Measurements from ENCODE around the gene MTCH1.

The MTCH1 gene

DNA sequence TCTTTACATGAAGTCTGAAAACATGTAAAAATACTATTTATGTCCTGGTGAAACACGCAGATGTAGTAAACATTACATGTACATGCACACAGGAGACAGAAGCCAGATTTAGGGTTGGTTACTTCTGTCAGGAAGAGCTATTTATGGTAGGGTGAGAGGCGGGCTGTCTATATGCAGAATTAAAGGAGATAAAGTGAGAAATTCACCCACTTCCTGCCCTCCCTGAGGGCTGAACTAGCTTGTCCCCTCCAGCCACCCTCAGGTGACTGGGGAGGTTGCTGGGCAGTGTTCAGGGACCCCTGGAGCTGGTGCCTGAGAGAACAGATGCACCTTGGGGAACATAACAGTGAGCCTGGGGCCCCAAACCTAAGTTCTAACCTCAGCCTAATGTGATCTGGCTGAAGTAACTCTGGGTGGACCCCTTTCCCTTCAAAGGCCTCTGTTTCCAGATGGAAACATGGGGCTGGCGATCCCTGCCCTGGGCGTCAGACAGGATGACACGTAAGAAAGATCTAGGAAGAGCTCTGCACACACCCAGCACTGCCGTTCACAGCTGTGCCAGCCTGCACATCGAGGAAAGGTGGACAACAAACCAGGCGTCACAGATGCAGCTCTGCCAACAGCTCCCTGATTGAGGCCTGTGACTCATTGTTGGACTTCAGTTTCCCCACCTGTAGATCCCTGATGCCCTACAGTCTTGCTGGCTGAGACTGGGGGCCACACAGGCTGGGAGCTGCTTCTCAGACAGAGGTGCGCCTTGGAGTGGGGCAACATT is 30.1 kb downstream of the MTCH1 start:
- TF ChIP-seq, protein P1, sequence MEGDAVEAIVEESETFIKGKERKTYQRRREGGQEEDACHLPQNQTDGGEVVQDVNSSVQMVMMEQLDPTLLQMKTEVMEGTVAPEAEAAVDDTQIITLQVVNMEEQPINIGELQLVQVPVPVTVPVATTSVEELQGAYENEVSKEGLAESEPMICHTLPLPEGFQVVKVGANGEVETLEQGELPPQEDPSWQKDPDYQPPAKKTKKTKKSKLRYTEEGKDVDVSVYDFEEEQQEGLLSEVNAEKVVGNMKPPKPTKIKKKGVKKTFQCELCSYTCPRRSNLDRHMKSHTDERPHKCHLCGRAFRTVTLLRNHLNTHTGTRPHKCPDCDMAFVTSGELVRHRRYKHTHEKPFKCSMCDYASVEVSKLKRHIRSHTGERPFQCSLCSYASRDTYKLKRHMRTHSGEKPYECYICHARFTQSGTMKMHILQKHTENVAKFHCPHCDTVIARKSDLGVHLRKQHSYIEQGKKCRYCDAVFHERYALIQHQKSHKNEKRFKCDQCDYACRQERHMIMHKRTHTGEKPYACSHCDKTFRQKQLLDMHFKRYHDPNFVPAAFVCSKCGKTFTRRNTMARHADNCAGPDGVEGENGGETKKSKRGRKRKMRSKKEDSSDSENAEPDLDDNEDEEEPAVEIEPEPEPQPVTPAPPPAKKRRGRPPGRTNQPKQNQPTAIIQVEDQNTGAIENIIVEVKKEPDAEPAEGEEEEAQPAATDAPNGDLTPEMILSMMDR (IDR thresholded peaks at IDR 0.05) = no peak

DNA sequence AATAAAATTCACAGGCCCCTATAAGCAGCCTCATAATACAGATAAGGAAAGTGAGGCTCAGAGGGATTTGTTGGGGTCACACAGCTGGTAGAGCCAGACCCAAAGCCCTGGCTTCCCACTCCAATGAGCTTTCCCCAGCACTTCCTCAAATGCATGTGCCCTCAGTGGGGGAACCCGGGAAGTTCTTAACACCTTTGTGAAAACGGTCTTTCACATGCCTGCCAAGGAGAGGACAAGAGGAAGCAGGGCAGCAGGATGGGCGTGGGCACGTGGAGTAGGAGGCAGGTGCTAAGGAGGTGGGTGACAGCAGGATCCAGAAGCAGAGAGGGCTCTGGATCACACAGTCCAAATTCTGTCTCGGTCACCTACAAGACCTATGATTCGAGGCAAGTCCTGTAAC is 30.9 kb downstream of the MTCH1 start:
- TF ChIP-seq, protein P1 (IDR thresholded peaks at IDR 0.05) = no peak

DNA sequence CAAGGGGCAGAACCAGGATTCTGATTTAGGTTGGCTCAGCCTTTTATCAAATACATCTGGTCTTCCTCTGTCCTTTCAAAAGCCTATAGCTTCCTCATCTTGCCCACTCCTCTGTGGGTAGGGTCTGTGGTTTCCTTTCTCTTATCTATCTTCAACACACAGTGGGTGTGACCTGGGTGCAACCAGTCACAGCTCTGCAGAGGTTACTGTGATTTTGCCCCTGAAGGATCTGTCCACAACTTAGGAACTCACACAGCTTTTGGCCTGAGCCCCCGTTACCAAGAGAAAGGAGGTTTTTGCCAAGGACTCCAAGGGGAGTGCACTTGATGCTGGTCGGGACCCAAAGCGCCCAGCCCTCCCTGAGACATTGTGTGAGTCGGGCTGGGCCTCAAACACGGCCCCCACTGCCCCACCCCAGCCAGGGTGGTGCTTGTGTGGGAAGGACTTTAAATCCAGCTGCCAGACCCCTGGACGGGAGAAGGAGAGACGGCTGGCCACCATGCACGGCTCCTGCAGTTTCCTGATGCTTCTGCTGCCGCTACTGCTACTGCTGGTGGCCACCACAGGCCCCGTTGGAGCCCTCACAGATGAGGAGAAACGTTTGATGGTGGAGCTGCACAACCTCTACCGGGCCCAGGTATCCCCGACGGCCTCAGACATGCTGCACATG is 31.6 kb downstream of the MTCH1 start, which contains the start of gene PI16:
Gene PI16 (plus strand): TSS at position 477 of the 670 bp plus-strand sequence. CDS start 23 bp downstream, at position 500.
- TF ChIP-seq, protein P1 (IDR thresholded peaks at IDR 0.05) = no peak

DNA sequence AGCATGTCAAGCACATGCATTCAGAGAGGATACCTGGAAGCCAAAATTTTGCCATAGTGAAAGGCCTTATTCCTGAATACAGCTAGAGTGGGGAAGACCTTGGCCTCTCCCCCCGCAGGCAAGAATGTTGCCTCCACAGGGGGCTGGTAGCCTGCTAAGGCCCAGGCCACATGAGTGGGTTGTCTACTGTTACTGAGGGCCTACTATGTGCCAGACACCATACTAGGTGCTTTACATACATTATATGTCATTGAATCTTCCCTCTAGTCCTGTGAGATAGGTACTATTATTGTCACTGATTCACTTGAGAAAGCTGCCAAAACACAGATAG is 32.1 kb downstream of the MTCH1 start:
- TF ChIP-seq, protein P1 (IDR thresholded peaks at IDR 0.05) = no peak

DNA sequence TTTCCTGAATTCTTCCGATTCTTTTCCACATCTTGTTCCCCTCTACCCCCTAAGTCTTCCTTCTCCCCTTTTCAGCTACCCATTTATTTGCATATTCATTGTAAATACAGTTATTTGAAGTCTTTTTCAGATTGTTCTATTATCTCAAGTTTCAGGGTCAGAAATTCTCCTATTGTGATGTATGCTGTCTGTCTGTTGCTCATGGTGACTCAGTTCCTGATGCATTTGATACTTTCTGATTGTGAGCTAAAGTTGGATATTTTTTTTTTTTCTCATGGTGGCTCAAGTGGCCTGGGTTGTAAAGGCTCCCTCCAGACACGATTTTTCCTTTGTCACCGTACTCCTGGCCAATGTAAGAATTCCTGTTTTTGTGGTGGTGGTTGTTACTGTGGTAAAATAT is 36.4 kb downstream of the MTCH1 start:
- TF ChIP-seq, protein P1 (IDR thresholded peaks at IDR 0.05) = no peak

DNA sequence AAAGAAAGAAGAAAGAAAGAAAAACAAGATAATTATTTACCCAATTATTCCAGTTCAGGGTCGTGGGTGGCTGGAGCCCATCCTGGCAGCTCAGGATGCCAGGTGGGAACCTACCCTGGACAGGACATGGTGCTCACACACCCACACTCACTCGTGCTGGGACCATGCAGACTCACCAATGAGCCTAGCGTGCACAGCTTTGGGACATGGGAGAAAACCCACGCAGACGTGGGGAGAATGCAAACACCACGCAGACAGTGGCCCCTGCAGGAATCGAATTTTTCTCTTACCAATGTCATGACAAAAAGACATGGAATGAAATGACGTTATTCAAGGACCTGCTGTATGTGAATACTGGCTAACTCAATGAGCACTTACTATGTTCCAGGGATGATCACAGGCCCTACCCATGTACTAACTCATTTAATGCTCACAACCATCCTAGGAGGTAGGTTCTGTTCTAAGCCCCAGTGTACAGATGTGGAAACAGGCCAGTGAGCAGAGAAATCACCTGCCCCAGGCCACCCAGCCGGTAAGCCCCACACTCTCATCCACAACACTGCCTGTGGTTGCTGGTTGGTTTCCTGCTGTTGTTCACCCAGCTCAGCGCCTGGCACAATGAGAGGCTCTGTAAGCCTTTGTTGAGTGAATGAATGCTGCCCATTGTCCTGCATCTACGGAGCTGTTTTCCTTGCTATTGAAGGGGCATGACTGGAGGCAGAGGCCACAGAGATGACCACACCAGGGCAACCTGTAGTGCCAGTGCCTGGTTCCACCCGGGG is 38.2 kb downstream of the MTCH1 start:
- TF ChIP-seq, protein P1 (IDR thresholded peaks at IDR 0.05) = no peak

DNA sequence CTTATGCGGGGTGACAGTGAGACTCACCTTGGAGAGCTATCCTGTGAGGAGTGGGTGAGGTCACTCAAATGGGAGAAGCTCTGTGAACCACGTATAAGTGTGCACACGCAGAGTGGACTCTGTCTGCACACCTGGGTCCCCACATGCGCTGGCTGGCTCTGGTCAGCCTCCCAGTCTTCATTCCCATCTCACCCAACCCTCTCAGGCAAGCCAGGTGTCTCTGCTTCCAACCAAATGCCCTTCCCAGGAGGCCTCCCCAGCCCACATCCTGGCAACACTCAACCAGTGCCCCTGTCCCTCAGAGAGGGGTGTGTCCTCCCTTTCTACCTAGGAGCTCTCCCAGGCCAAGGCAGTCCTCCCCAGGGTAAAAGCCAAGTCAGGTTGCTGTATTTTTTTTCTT is 39.5 kb downstream of the MTCH1 start:
- TF ChIP-seq, protein P1 (IDR thresholded peaks at IDR 0.05) = no peak
